HUES64 (cell line): ENCODE results near the gene PRSS16.
A peak's percentile ranks its signal among the peaks of the same experiment; 100 is the strongest.

ENCODE experiments used
- H3K27ac ChIP-seq: 2 replicates; pipeline ENCODE4 v1.7.0; 2013; ENCODE audit warnings: low read depth, low read length, inconsistent platforms
- H3K27me3 ChIP-seq: 2 replicates; pipeline ENCODE4 v1.6.1; 2013; ENCODE audit warnings: mild to moderate bottlenecking, low read length; ENCODE audit not compliant: insufficient read depth
- H3K36me3 ChIP-seq: 2 replicates; pipeline ENCODE4 v1.6.1; 2013; ENCODE audit warnings: mild to moderate bottlenecking, low read length; ENCODE audit not compliant: insufficient read depth
- H3K4me1 ChIP-seq: 2 replicates; pipeline ENCODE4 v1.6.1; 2013; ENCODE audit warnings: mild to moderate bottlenecking, low read length, moderate library complexity; ENCODE audit not compliant: insufficient read depth
- H3K4me3 ChIP-seq: 2 replicates; pipeline ENCODE4 v1.5.1; 2013; ENCODE audit warnings: mild to moderate bottlenecking, low read length, moderate library complexity
- H3K9ac ChIP-seq: 2 replicates; pipeline ENCODE4 v1.6.1; 2013; ENCODE audit warnings: mild to moderate bottlenecking, low read depth, low read length
- H3K9me3 ChIP-seq: 2 replicates; pipeline ENCODE4 v1.6.1; 2013; ENCODE audit warnings: low read depth, low read length; ENCODE audit not compliant: insufficient read depth
- WGBS: fragments of 150-250, 120-280 bp; methylation state at CpG from one replicate; pipeline ENCODE4 v1.1.7; 2013; ENCODE audit warnings: missing lambda C conversion rate; 5-methylcytosine and 5-hydroxymethylcytosine counted together

Gene PRSS16

GRCh38 chr6:27287751-27288135 lies 40.2 kb downstream of the PRSS16 start:
- Histone ChIP-seq H3K27me3 (peaks cover 100% of the 10 kb centered on the region), H3K4me3 (peak overlapping the region; percentile 58)
- 15% methylated on average over 6 of the region's 8 CpGs for WGBS

GRCh38 chr6:27288136-27289044 lies 40.9 kb downstream of the PRSS16 start:
- H3K27ac ChIP-seq = no peak overlapping the region
- peaks cover 100% of the 10 kb centered on the region for H3K27me3 ChIP-seq
- H3K9ac ChIP-seq = no peak overlapping the region
- H3K4me3 ChIP-seq = peak overlapping the region; percentile 58
- under 1% methylated on average over 33 of the region's 33 CpGs for WGBS
- peaks cover 13% of the 10 kb centered on the region; the same call in 1 of the 2 replicates for H3K4me1 ChIP-seq
- H3K9me3 ChIP-seq = no peaks in the 10 kb centered on the region
- H3K36me3 ChIP-seq = no peaks in the 10 kb centered on the region

More at GRCh38 chr6:27287751-27288135, 40.2 kb downstream of the PRSS16 start:
- Histone ChIP-seq H3K36me3 (no peaks in the 10 kb centered on the region), H3K4me1 (peaks cover 10% of the 10 kb centered on the region; the same call in 1 of the 2 replicates), H3K9me3 (no peaks in the 10 kb centered on the region), H3K27ac (no peak overlapping the region), H3K9ac (no peak overlapping the region)

- no peaks in the 10 kb centered on the region for H3K9me3 ChIP-seq
- no peaks in the 10 kb centered on the region for H3K36me3 ChIP-seq
- H3K9ac ChIP-seq = no peak overlapping the region
- peaks cover 95% of the 10 kb centered on the region for H3K27me3 ChIP-seq
- H3K27ac ChIP-seq = no peak overlapping the region
- peak overlapping the region; percentile 63 for H3K4me3 ChIP-seq
- 5% methylated on average over 24 of the region's 25 CpGs for WGBS
- peaks cover 15% of the 10 kb centered on the region; the same call in 1 of the 2 replicates for H3K4me1 ChIP-seq
Observed at GRCh38 chr6:27290065-27290849, 42.8 kb downstream of the PRSS16 start.

- Histone ChIP-seq H3K4me1 (peaks cover 15% of the 10 kb centered on the region; the same call in 1 of the 2 replicates), H3K36me3 (no peaks in the 10 kb centered on the region), H3K9me3 (no peaks in the 10 kb centered on the region), H3K9ac (no peak overlapping the region), H3K27me3 (peaks cover 95% of the 10 kb centered on the region), H3K27ac (no peak overlapping the region), H3K4me3 (peak overlapping the region; percentile 63)
- 4% methylated on average over 10 of the region's 10 CpGs for WGBS
Observed at GRCh38 chr6:27290850-27291208, 43.3 kb downstream of the PRSS16 start.

- H3K27me3 ChIP-seq = peaks cover 86% of the 10 kb centered on the region
- no peaks in the 10 kb centered on the region for H3K36me3 ChIP-seq
- peak overlapping the region; percentile 71 for H3K4me3 ChIP-seq
- 21% methylated on average over 27 of the region's 28 CpGs for WGBS
- H3K9ac ChIP-seq = no peak overlapping the region
- H3K27ac ChIP-seq = no peak overlapping the region
- no peaks in the 10 kb centered on the region for H3K9me3 ChIP-seq
- H3K4me1 ChIP-seq = peaks cover 25% of the 10 kb centered on the region
Observed at GRCh38 chr6:27293436-27294098, 46.1 kb downstream of the PRSS16 start.

- 62% methylated on average over 5 of the region's 5 CpGs for WGBS
- Histone ChIP-seq H3K9ac (no peak overlapping the region), H3K4me1 (peaks cover 19% of the 10 kb centered on the region), H3K9me3 (no peaks in the 10 kb centered on the region), H3K27me3 (peaks cover 77% of the 10 kb centered on the region), H3K36me3 (no peaks in the 10 kb centered on the region), H3K4me3 (peak overlapping the region; percentile 71), H3K27ac (no peak overlapping the region)
Observed at GRCh38 chr6:27294409-27294808, 46.9 kb downstream of the PRSS16 start.

- Histone ChIP-seq H3K4me3 (peak overlapping the region; percentile 71), H3K36me3 (no peaks in the 10 kb centered on the region), H3K9ac (no peak overlapping the region), H3K27me3 (peaks cover 68% of the 10 kb centered on the region), H3K4me1 (peaks cover 15% of the 10 kb centered on the region), H3K27ac (no peak overlapping the region), H3K9me3 (no peaks in the 10 kb centered on the region)
- WGBS = 2% methylated on average over 19 of the region's 20 CpGs
Observed at GRCh38 chr6:27295301-27296079, 48.0 kb downstream of the PRSS16 start.

GRCh38 chr6:27296106-27296783 lies 48.7 kb downstream of the PRSS16 start:
- WGBS = under 1% methylated on average over 27 of the region's 27 CpGs
- peaks cover 62% of the 10 kb centered on the region for H3K27me3 ChIP-seq
- no peaks in the 10 kb centered on the region for H3K9me3 ChIP-seq
- no peak overlapping the region for H3K27ac ChIP-seq
- H3K4me1 ChIP-seq = peaks cover 15% of the 10 kb centered on the region
- H3K9ac ChIP-seq = 0 out of 2 replicates have a peak overlapping the region, but pooled peaks have one; percentile 31
- H3K36me3 ChIP-seq = no peaks in the 10 kb centered on the region
- peak overlapping the region; percentile 71 for H3K4me3 ChIP-seq

- 10% methylated on average over 7 of the region's 7 CpGs for WGBS
- Histone ChIP-seq H3K4me1 (peaks cover 15% of the 10 kb centered on the region), H3K9me3 (no peaks in the 10 kb centered on the region), H3K9ac (no peak overlapping the region), H3K27me3 (peaks cover 50% of the 10 kb centered on the region), H3K36me3 (no peaks in the 10 kb centered on the region), H3K4me3 (peak overlapping the region; percentile 71), H3K27ac (no peak overlapping the region)
Observed at GRCh38 chr6:27297484-27297856, 50.0 kb downstream of the PRSS16 start.
